Stomach (tissue), 9 donors: ENCODE data around the gene PEMT. TPM values are rescaled to one million over a fixed set of nuclear protein-coding genes. Genes with fewer than 3 reads are reported as not detected.

Source experiments
- DNase-seq, 2 donors: peaks; one replicate each; pipeline versions ENCODE4 v3.0.0 to v3.0.0-alpha.2; 2013 to 2019
- H3K27ac ChIP-seq, 5 donors: fragments of 200-600 bp in 4 of 5; sonication (generic) in 4 of 5; one replicate each; pipeline ENCODE4 v1.5.1; 2013 to 2019; ENCODE audit warnings: mild to moderate bottlenecking in 1 of 5, moderate library complexity in 1 of 5
- H3K27me3 ChIP-seq, 3 donors: fragments of 200-600 bp; sonication (generic); one replicate each; pipeline ENCODE4 v1.5.1; 2017 to 2019; ENCODE audit warnings: mixed run types in 1 of 3
- H3K36me3 ChIP-seq, 4 donors: fragments of 200-600 bp; sonication (generic); 1 replicate in 3 of 4; 2 replicates in 1 of 4; pipeline ENCODE4 v1.5.1; 2016 to 2019
- H3K4me1 ChIP-seq, 4 donors: fragments of 200-600 bp; sonication (generic); one replicate each; pipeline ENCODE4 v1.5.1; 2016 to 2019
- H3K4me3 ChIP-seq, 4 donors: fragments of 200-600 bp; sonication (generic) in 3 of 4; one replicate each; pipeline ENCODE4 v1.5.1; 2016 to 2019; ENCODE audit warnings: mild to moderate bottlenecking in 1 of 4
- H3K9me3 ChIP-seq, 4 donors: fragments of 200-600 bp; sonication (generic); one replicate each; pipeline ENCODE4 v1.5.1; 2016 to 2019
- EP300 ChIP-seq: sonication (generic); formaldehyde crosslinking; IDR thresholded peaks from one replicate; pipeline ENCODE4 v1.6.1; 2017; ENCODE audit warnings: antibody characterized with exemption
- POLR2A ChIP-seq, 4 donors: fragments of 450-650 bp; IDR thresholded peaks; one replicate each; pipeline ENCODE4 v1.6.1; 2016; ENCODE audit warnings: antibody characterized with exemption in 4 of 4, control low read depth in 2 of 4, mild to moderate bottlenecking in 1 of 4, moderate library complexity in 1 of 4
- POLR2AphosphoS5 ChIP-seq, 3 donors: sonication (generic); formaldehyde crosslinking; IDR thresholded peaks; one replicate each; pipeline ENCODE4 v1.6.1; 2016; ENCODE audit warnings: antibody characterized with exemption in 3 of 3
- WGBS, 5 donors: extraction: QIAGEN DNeasy Blood & Tissue Kit in 3 of 5; methylation state at CpG; one replicate each; pipeline versions ENCODE4 v1.1.5 to v1.1.7; 2013 to 2018; 5-methylcytosine and 5-hydroxymethylcytosine counted together
- intact Hi-C: fragments of 100-400 bp; cut with DNase I; formaldehyde crosslinking; loops from one replicate; pipeline ENCODE4 v1.15.1; 2023; ENCODE audit warnings: low total_unique reads
- polyA plus RNA-seq, 3 donors: library from polyadenylated mRNA; stranded (reverse); fragments of 200-250 nt; gene quantifications; one replicate each; pipeline ENCODE4 v1.2.3, GENCODE V29; 2013
- total RNA-seq, 5 donors: library from RNA; depleted of rRNA; stranded (reverse); fragments of >200 nt; gene quantifications; one replicate each; pipeline versions ENCODE4 v1.1.0 to v1.2.3, GENCODE V29; 2014 to 2016
- TF ChIP-seq, protein P1 (sequence below), 7 experiments: fragments of 450-650 bp in 4 of 7; fragments of 200-600 bp in 3 of 7; sonication (generic) in 3 of 7; IDR thresholded peaks; one replicate each; pipeline ENCODE4 v1.5.1; 2016 to 2019; ENCODE audit warnings: antibody characterized with exemption in 7 of 7, control low read depth in 2 of 7, mild to moderate bottlenecking in 1 of 7
- donor health status: healthy with polysubstance abuse.
- donor health status: Bipolar disorder and iron deficiency.
- donor health status: healthy.

Gene PEMT
- total and polyA plus RNA-seq, 8 donors = 7.0 to 44.6 (median 27.0) TPM

DNA sequence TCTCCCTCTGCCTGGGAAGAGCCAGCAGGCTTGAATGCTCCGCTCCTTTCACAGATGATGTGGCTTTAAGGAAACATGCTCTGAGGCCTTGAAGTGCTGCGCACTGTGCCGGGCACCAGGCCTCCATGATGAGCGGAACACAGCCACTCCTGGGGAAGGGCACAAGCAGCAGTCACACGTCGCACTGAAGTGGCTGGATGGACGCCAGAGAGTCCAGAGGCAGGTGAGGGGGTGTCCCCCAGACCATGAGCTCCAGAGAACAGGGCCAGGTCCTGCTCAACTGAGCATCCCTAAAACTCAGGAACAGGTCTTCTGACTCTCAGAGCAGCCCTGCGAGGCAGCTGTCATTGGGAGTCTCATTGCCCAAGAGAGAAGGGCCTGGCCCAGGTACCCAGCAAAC is 35.6 kb downstream of the PEMT start:
- intact Hi-C loops = no loop called here
- H3K36me3 ChIP-seq = no peaks in the 10 kb centered on the region
- DNase-seq = no peak
- no peaks in the 10 kb centered on the region for H3K9me3 ChIP-seq
- H3K4me1 ChIP-seq = peaks cover 4 to 32% (median 12%) of the 10 kb centered on the region in 4 donors
- TF ChIP-seq, protein P1, sequence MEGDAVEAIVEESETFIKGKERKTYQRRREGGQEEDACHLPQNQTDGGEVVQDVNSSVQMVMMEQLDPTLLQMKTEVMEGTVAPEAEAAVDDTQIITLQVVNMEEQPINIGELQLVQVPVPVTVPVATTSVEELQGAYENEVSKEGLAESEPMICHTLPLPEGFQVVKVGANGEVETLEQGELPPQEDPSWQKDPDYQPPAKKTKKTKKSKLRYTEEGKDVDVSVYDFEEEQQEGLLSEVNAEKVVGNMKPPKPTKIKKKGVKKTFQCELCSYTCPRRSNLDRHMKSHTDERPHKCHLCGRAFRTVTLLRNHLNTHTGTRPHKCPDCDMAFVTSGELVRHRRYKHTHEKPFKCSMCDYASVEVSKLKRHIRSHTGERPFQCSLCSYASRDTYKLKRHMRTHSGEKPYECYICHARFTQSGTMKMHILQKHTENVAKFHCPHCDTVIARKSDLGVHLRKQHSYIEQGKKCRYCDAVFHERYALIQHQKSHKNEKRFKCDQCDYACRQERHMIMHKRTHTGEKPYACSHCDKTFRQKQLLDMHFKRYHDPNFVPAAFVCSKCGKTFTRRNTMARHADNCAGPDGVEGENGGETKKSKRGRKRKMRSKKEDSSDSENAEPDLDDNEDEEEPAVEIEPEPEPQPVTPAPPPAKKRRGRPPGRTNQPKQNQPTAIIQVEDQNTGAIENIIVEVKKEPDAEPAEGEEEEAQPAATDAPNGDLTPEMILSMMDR (IDR thresholded peaks at IDR 0.05) = no peak
- no peak for TF ChIP-seq EP300
- TF ChIP-seq POLR2AphosphoS5 (IDR thresholded peaks at IDR 0.05) = no peak
- no peak for TF ChIP-seq POLR2A (IDR thresholded peaks at IDR 0.05)
- H3K4me3 ChIP-seq = no peak overlapping the region
- H3K27ac ChIP-seq = no peak overlapping the region
- no peaks in the 10 kb centered on the region for H3K27me3 ChIP-seq
- 85 to 95% (median 92%) methylated on average over 6 to 8 of the region's 8 CpGs for WGBS, 5 donors

DNA sequence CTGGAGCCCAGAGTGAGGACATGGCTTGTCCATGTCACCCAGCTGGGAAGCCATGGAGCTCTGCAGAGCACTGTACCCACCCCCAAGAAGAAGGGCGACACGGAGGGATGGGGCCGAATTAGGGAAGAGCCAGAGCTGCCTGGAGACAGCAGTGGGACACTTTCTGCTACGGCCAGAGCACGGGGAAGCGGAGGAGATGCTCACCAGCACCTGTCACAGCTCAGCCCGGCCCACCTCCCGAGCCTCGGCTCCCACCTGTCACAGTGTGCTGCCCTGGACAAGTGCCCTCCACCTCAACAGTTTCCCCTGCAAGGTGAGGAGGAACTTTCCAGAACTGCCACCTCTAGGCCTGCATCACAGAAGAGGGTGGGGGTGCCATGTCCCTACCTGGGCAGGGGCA is 36.4 kb downstream of the PEMT start:
- H3K4me1 ChIP-seq = peaks cover 0 to 25% (median 13%) of the 10 kb centered on the region in 4 donors
- H3K27me3 ChIP-seq = no peaks in the 10 kb centered on the region
- no peak for DNase-seq
- WGBS, 5 donors = 93 to 100% (median 97%) methylated on average over 2 to 9 of the region's 9 CpGs
- TF ChIP-seq POLR2A (IDR thresholded peaks at IDR 0.05) (no peak), POLR2AphosphoS5 (IDR thresholded peaks at IDR 0.05) (no peak), EP300 (no peak)
- TF ChIP-seq, protein P1 (IDR thresholded peaks at IDR 0.05) = no peak
- H3K36me3 ChIP-seq = no peaks in the 10 kb centered on the region
- H3K27ac ChIP-seq = no peak overlapping the region
- H3K9me3 ChIP-seq = no peaks in the 10 kb centered on the region
- intact Hi-C loops = no loop called here
- H3K4me3 ChIP-seq = no peak overlapping the region

DNA sequence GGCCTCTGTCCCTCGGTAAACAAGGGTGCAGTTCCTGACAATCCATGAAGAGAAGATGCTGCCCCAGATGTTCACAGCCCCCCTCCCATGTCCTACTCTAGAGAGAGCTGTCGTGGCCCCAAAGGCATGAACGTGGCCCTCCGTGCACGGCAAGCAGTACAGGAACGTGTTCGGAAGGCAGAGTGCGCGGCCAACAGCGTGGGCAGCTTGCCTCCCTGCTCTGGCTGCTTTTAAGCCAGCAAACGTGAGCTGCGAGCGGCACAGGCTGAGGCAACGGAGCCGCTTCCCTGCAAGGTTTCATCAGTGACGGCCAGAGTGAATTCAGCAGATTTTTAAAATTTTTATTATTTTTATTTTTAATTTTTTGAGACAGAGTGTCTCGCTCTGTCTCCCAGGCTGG is 37.2 kb downstream of the PEMT start:
- Histone ChIP-seq H3K9me3 (no peaks in the 10 kb centered on the region), H3K27ac (no peak overlapping the region), H3K4me3 (no peak overlapping the region), H3K4me1 (peaks cover 0 to 22% (median 13%) of the 10 kb centered on the region in 4 donors), H3K27me3 (no peaks in the 10 kb centered on the region), H3K36me3 (no peaks in the 10 kb centered on the region)
- TF ChIP-seq POLR2AphosphoS5 (IDR thresholded peaks at IDR 0.05) = no peak
- no peak for TF ChIP-seq EP300
- TF ChIP-seq, protein P1 (IDR thresholded peaks at IDR 0.05) = no peak
- no peak for TF ChIP-seq POLR2A (IDR thresholded peaks at IDR 0.05)
- DNase-seq = no peak
- WGBS, 5 donors = 91 to 95% (median 93%) methylated on average over 14 to 17 of the region's 17 CpGs
- intact Hi-C loops = no loop called here

DNA sequence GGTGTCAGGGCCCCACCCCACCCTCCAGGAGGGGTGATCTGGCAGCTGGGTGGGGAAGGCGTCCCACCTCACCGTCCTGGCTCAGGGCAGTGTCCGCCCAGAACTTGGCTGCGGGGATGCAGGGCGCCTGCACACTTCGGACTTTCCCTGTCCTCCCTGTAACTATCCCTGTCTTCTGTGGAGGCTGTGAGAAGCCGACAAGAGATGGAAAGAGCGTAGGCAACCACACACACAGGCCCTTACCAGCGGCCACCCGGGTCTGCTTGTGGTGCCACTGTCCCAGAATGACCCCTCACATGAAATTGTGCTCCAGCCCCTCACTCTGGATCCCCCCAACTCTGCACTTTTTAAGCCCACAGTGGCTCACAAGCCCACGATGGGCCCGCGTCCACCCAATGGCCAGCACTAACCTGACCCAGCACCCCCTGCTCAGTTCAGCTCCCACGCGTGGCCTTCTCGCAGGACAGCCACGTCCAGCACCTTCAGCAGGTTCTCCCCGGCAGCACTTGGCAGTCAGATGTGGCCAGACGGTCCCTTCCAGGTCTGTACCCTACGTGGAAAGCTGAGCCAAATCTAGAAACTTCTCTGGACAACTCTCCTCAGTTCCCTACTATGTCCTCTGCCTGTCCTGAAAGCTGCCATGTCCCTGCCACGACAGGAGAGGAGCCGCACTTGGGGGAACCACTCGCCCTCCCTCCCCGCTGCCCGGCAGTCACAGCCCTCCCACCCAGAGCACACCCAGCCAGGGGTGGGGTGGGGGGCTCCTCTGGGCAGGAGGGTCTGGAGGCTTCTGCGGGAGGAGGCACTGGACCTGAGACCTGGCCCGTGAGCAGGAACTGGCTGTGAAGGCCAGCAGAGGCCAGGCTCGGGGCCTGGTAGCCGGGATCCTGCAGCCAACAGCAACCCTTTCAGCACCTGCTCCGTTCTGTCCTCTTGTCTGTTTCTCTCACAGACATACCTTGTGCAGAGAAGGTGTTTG is 38.0 kb downstream of the PEMT start:
- intact Hi-C loops = no loop called here
- H3K27ac ChIP-seq = no peak overlapping the region
- TF ChIP-seq POLR2AphosphoS5 (IDR thresholded peaks at IDR 0.05) (no peak), POLR2A (IDR thresholded peaks at IDR 0.05) (no peak), EP300 (no peak)
- TF ChIP-seq, protein P1 (IDR thresholded peaks at IDR 0.05) = no peak

More for the DNA sequence above, 38.0 kb downstream of the PEMT start:
- Histone ChIP-seq H3K27me3 (no peaks in the 10 kb centered on the region), H3K9me3 (no peaks in the 10 kb centered on the region), H3K4me1 (peaks cover 0 to 16% (median 9%) of the 10 kb centered on the region in 4 donors), H3K4me3 (no peak overlapping the region), H3K36me3 (no peaks in the 10 kb centered on the region)
- no peak for DNase-seq
- 81 to 93% (median 87%) methylated on average over 23 to 30 of the region's 30 CpGs for WGBS, 5 donors
